HepG2 (cell line): Measurements from ENCODE around the gene ZNF652. TPM values are rescaled to one million over a fixed set of nuclear protein-coding genes. Genes with fewer than 3 reads are reported as not detected.

Source experiments
- DMTF1 ChIP-seq: sonication (generic); formaldehyde crosslinking; IDR thresholded peaks from 2 replicates; pipeline ENCODE4 v1.4.0; 2020; ENCODE audit warnings: mild to moderate bottlenecking, missing genetic modification reagents
- FIP1L1 ChIP-seq: fragments of 200-400 bp; formaldehyde crosslinking; IDR thresholded peaks from 2 replicates; pipeline ENCODE4 v1.6.1; 2018; ENCODE audit warnings: low read depth, mild to moderate bottlenecking, low read length, moderate library complexity, borderline replicate concordance; ENCODE audit not compliant: insufficient read depth
- KLF6 ChIP-seq: IDR thresholded peaks from 2 replicates; pipeline ENCODE4 v1.8.0; 2016; ENCODE audit warnings: missing biosample characterization, missing genetic modification reagents
- MYC ChIP-seq: sonication (generic); formaldehyde crosslinking; IDR thresholded peaks from 2 replicates; pipeline ENCODE4 v1.9.0; 2021; ENCODE audit warnings: missing genetic modification reagents, borderline replicate concordance
- NCOA2 ChIP-seq: sonication (generic); formaldehyde crosslinking; IDR thresholded peaks from 2 replicates; pipeline ENCODE4 v1.8.0; 2022; ENCODE audit warnings: inconsistent platforms
- NPAS2 ChIP-seq: sonication (generic); formaldehyde crosslinking; IDR thresholded peaks from 2 replicates; pipeline ENCODE4 v1.8.0; 2022; ENCODE audit warnings: mild to moderate bottlenecking, missing genetic modification reagents, borderline replicate concordance
- PHF20 ChIP-seq: sonication (generic); formaldehyde crosslinking; IDR thresholded peaks from 2 replicates; pipeline ENCODE4 v1.5.0; 2020; ENCODE audit warnings: mild to moderate bottlenecking, missing genetic modification reagents
- RBM22 ChIP-seq: fragments of 200-400 bp; formaldehyde crosslinking; optimal IDR thresholded peaks from 2 replicates; pipeline ENCODE3; 2017; ENCODE audit warnings: mild to moderate bottlenecking, low read length, moderate library complexity
- SNAI1 ChIP-seq: sonication (generic); formaldehyde crosslinking; IDR thresholded peaks from 2 replicates; pipeline ENCODE4 v1.5.0; 2020; ENCODE audit warnings: mild to moderate bottlenecking, missing genetic modification reagents, borderline replicate concordance
- SP2 ChIP-seq: sonication (generic); formaldehyde crosslinking; IDR thresholded peaks from 2 replicates; pipeline ENCODE4 v1.5.1; 2020; ENCODE audit warnings: mild to moderate bottlenecking, missing genetic modification reagents
- XRCC5 ChIP-seq: fragments of 200-400 bp; formaldehyde crosslinking; optimal IDR thresholded peaks from 2 replicates; pipeline ENCODE3; 2017; ENCODE audit warnings: mild to moderate bottlenecking, low read length
- ZBTB7B ChIP-seq: sonication (generic); formaldehyde crosslinking; IDR thresholded peaks from 2 replicates; pipeline ENCODE4 v1.4.0; 2020; ENCODE audit warnings: missing genetic modification reagents
- ZFP41 ChIP-seq: sonication (generic); formaldehyde crosslinking; IDR thresholded peaks from 2 replicates; pipeline ENCODE4 v1.4.0; 2020; ENCODE audit warnings: mild to moderate bottlenecking, missing genetic modification reagents, borderline replicate concordance
- ZKSCAN5 ChIP-seq: sonication (generic); formaldehyde crosslinking; IDR thresholded peaks from 2 replicates; pipeline ENCODE4 v1.5.1; 2020; ENCODE audit warnings: mild to moderate bottlenecking, missing genetic modification reagents
- ZNF235 ChIP-seq: sonication (generic); formaldehyde crosslinking; IDR thresholded peaks from 2 replicates; pipeline ENCODE4 v1.8.1; 2023; ENCODE audit warnings: mild to moderate bottlenecking, missing genetic modification reagents, borderline replicate concordance
- ZNF619 ChIP-seq: sonication (generic); formaldehyde crosslinking; IDR thresholded peaks from 2 replicates; pipeline ENCODE4 v1.4.0; 2020; ENCODE audit warnings: mild to moderate bottlenecking, missing genetic modification reagents
- ZNF644 ChIP-seq: IDR thresholded peaks from 2 replicates; pipeline ENCODE4 v1.6.1; 2016; ENCODE audit warnings: low read depth
- ZNF788 ChIP-seq: sonication (generic); formaldehyde crosslinking; IDR thresholded peaks from 2 replicates; pipeline ENCODE4 v1.5.0; 2020; ENCODE audit warnings: mild to moderate bottlenecking, missing genetic modification reagents, borderline replicate concordance
- polyA plus RNA-seq, 8 experiments: library from polyadenylated mRNA; depleted of rRNA in 3 of 8; stranded (reverse) in 7 of 8; unstranded in 1 of 8; fragments of >200 nt; fragmentation: Illumina TruSeq in 4 of 8; extraction: Trizol in 4 of 8; gene quantifications; 2 replicates each; pipeline versions ENCODE4 v1.2.1 to v1.2.3, GENCODE V29; 2011 to 2016; ENCODE audit warnings: low read depth in 4 of 8, missing spikeins in 1 of 8, mixed read lengths in 1 of 8; ENCODE audit not compliant: insufficient read depth in 1 of 8
- total RNA-seq, 5 experiments: library from RNA; depleted of rRNA; stranded (reverse); fragments of >200 nt; fragmentation: Illumina TruSeq; extraction: Trizol; gene quantifications; 2 replicates each; pipeline ENCODE4 v1.2.3, GENCODE V29; 2016; ENCODE audit warnings: low read depth in 1 of 5
- TF ChIP-seq, protein P1 (sequence below): fragments of 450-650 bp; IDR thresholded peaks from 2 replicates; pipeline ENCODE4 v1.6.1; 2017
- TF ChIP-seq, protein P2 (sequence below): sonication (generic); formaldehyde crosslinking; conservative IDR thresholded peaks from 2 replicates; pipeline ENCODE4 v1.4.0; 2020; ENCODE audit warnings: missing genetic modification reagents
- TF ChIP-seq, protein P3 (sequence below): sonication (generic); formaldehyde crosslinking; IDR thresholded peaks from 2 replicates; pipeline ENCODE4 v1.4.0; 2020; ENCODE audit warnings: mild to moderate bottlenecking, missing genetic modification reagents

ZNF652 gene
- total and polyA plus RNA-seq, 2 of the 13 experiments (the other 11 are each of a cell fraction or from before 2014, with no cell fraction given), result 16.2 to 30.2 TPM

DNA sequence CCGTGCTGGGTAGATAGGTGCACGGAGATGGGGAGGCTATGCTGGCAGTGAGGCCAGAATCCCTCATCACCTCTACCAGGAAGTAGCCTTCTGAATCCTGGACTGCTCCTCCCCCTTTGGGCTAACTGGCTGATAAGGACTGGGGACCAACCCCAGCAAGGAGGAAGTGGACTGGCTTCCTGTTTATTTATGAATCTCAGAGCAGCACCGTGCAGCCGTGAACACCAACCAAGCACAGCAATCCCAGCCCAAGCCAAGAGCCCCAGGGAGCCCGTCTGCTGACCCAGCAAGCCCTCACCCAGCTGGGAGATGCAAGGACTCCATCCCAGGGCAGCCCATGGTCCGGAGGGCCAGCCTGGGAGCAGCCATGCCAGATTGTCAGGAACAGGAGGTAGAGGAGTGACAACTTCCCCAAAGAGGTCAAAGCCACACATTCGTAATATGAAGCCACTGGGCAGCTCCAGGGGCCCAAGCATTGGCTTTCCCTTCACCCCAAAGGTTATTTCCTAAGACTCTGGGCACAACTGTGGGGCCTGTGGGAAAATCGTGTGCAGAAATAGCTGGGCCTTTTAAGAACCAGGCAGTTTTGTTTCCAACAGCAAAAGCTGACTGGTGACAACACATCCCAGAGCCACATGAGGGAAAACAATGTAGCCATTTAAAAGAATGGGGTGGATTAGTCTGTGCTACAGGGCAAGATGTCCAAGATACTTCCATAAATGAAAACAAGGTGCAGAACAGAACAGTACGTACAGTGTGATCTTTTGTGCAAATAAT is 28.7 kb upstream of the ZNF652 start (continued):
- TF ChIP-seq, protein P1, sequence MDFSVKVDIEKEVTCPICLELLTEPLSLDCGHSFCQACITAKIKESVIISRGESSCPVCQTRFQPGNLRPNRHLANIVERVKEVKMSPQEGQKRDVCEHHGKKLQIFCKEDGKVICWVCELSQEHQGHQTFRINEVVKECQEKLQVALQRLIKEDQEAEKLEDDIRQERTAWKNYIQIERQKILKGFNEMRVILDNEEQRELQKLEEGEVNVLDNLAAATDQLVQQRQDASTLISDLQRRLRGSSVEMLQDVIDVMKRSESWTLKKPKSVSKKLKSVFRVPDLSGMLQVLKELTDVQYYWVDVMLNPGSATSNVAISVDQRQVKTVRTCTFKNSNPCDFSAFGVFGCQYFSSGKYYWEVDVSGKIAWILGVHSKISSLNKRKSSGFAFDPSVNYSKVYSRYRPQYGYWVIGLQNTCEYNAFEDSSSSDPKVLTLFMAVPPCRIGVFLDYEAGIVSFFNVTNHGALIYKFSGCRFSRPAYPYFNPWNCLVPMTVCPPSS, result no peak
- TF ChIP-seq DMTF1 (CRISPR knock-in tag) (no peak), ZNF235 (CRISPR knock-in tag) (0 out of 2 replicates have a peak, but pooled peaks have one; percentile 58), ZKSCAN5 (no peak), ZNF644 (CRISPR knock-in tag) (no peak), FIP1L1 (no peak), NCOA2 (CRISPR knock-in tag) (0 out of 2 replicates have a peak, but pooled peaks have one; percentile 23), MYC (CRISPR knock-in tag) (0 out of 2 replicates have a peak, but pooled peaks have one; percentile 18), ZBTB7B (CRISPR knock-in tag) (no peak), KLF6 (CRISPR knock-in tag) (0 out of 2 replicates have a peak, but pooled peaks have one; percentile 18), ZNF619 (peak; percentile 77; the same call in 1 of the 2 replicates), NPAS2 (CRISPR knock-in tag) (no peak), SNAI1 (CRISPR knock-in tag) (0 out of 2 replicates have a peak, but pooled peaks have one; percentile 49), ZNF788 (CRISPR knock-in tag) (0 out of 2 replicates have a peak, but pooled peaks have one; percentile 15), ZFP41 (CRISPR knock-in tag) (no peak), XRCC5 (peak; percentile 17), SP2 (CRISPR knock-in tag) (no peak), PHF20 (CRISPR knock-in tag) (peak; percentile 68), RBM22 (no peak)
- TF ChIP-seq, protein P2, sequence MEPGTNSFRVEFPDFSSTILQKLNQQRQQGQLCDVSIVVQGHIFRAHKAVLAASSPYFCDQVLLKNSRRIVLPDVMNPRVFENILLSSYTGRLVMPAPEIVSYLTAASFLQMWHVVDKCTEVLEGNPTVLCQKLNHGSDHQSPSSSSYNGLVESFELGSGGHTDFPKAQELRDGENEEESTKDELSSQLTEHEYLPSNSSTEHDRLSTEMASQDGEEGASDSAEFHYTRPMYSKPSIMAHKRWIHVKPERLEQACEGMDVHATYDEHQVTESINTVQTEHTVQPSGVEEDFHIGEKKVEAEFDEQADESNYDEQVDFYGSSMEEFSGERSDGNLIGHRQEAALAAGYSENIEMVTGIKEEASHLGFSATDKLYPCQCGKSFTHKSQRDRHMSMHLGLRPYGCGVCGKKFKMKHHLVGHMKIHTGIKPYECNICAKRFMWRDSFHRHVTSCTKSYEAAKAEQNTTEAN (CRISPR knock-in tag), result 0 out of 2 replicates have a peak, but pooled peaks have one; percentile 5
- TF ChIP-seq, protein P3, sequence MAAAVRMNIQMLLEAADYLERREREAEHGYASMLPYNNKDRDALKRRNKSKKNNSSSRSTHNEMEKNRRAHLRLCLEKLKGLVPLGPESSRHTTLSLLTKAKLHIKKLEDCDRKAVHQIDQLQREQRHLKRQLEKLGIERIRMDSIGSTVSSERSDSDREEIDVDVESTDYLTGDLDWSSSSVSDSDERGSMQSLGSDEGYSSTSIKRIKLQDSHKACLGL (CRISPR knock-in tag), result peak; percentile 65; the same call in 1 of the 2 replicates
